Fibroblast of the aortic adventitia (primary cell): Measurements from ENCODE around the gene GLDN. TPM values are rescaled to one million over a fixed set of nuclear protein-coding genes. Genes with fewer than 3 reads are reported as not detected.
"Not testable (repeated sequence)": the region's sequence is repeated elsewhere in the genome, so short reads cannot be mapped to it uniquely, and the experiment has no call there.

ENCODE experiments used
- DNase-seq: peaks from one replicate; pipeline ENCODE4 v3.0.0-alpha.2; 2010; ENCODE audit warnings: low read depth
- H3K4me3 ChIP-seq: 2 replicates; pipeline ENCODE4 v1.5.1; 2011; ENCODE audit warnings: low read depth, mild to moderate bottlenecking, control low read depth, low read length, moderate library complexity
- CTCF ChIP-seq: IDR thresholded peaks from 2 replicates; pipeline ENCODE4 v1.5.1; 2011; ENCODE audit warnings: mild to moderate bottlenecking, low read length, control low read depth, inconsistent platforms; ENCODE audit not compliant: insufficient read depth
- total RNA-seq: library from RNA; depleted of rRNA; stranded (reverse); fragments of >200 nt; gene quantifications from 2 replicates; pipeline ENCODE4 v1.2.3, GENCODE V29; 2012; ENCODE audit warnings: low replicate concordance

Gene GLDN
- total RNA-seq, 1 donor, result 13.3 TPM

- H3K4me3 ChIP-seq, result no peak overlapping the region
- TF ChIP-seq CTCF, result no peak
- no peak for DNase-seq
Observed at GRCh38 chr15:51424780-51425179, 83.3 kb downstream of the GLDN start.

GRCh38 chr15:51425517-51426040 lies 84.1 kb downstream of the GLDN start:
- no peak for TF ChIP-seq CTCF
- H3K4me3 ChIP-seq, result no peak overlapping the region
- DNase-seq, result no peak

GRCh38 chr15:51438526-51438925 lies 97.1 kb downstream of the GLDN start:
- no peak for DNase-seq
- no peak overlapping the region for H3K4me3 ChIP-seq
- no peak for TF ChIP-seq CTCF

- no peak for TF ChIP-seq CTCF
Observed at GRCh38 chr15:51443282-51443914, 101.9 kb downstream of the GLDN start.

GRCh38 chr15:51444112-51444511 lies 102.7 kb downstream of the GLDN start:
- H3K4me3 ChIP-seq, result no peak overlapping the region
- DNase-seq, result no peak
- no peak for TF ChIP-seq CTCF

More at GRCh38 chr15:51443282-51443914, 101.9 kb downstream of the GLDN start:
- H3K4me3 ChIP-seq, result no peak overlapping the region
- no peak for DNase-seq

GRCh38 chr15:51444807-51445206 lies 103.4 kb downstream of the GLDN start:
- TF ChIP-seq CTCF, result no peak
- no peak overlapping the region for H3K4me3 ChIP-seq
- DNase-seq, result no peak

GRCh38 chr15:51446029-51446744 lies 104.7 kb downstream of the GLDN start:
- not testable (repeated sequence) for H3K4me3 ChIP-seq, DNase-seq
